ENCODE measurements around the gene AHCYL2.
A peak's percentile ranks its signal among the peaks of the same experiment; 100 is the strongest.
"Not testable (repeated sequence)": the region's sequence is repeated elsewhere in the genome, so short reads cannot be mapped to it uniquely, and the experiment has no call there.

AHCYL2 gene

GRCh38 chr7:129356176-129356575 lies 131.3 kb downstream of the AHCYL2 start:
- DNase-seq: no peak

GRCh38 chr7:129359176-129359575 lies 134.3 kb downstream of the AHCYL2 start:
- DNase-seq: no peak

- DNase-seq: no peak
These were observed 134.8 kb downstream of the AHCYL2 start for GRCh38 chr7:129359638-129360037.

GRCh38 chr7:129361771-129362170 lies 136.9 kb downstream of the AHCYL2 start:
- DNase-seq: no peak

- no peak for DNase-seq
These were observed 137.7 kb downstream of the AHCYL2 start for GRCh38 chr7:129362496-129362895.

GRCh38 chr7:129367349-129367699 lies 142.5 kb downstream of the AHCYL2 start:
- no peak for DNase-seq

- DNase-seq: peak; percentile 73
These were observed 143.0 kb downstream of the AHCYL2 start for GRCh38 chr7:129367700-129368388.

- no peak for DNase-seq
These were observed 143.7 kb downstream of the AHCYL2 start for GRCh38 chr7:129368389-129368986.

- not testable (repeated sequence) for DNase-seq
These were observed 144.6 kb downstream of the AHCYL2 start for GRCh38 chr7:129369447-129369846.

- no peak for DNase-seq
These were observed 146.0 kb downstream of the AHCYL2 start for GRCh38 chr7:129370812-129371211.

GRCh38 chr7:129371487-129371886 lies 146.7 kb downstream of the AHCYL2 start:
- no peak for DNase-seq

GRCh38 chr7:129373651-129374428 lies 149.0 kb downstream of the AHCYL2 start:
- no peak for DNase-seq

- no peak for DNase-seq
These were observed 150.5 kb downstream of the AHCYL2 start for GRCh38 chr7:129375141-129375938.

- no peak for DNase-seq
These were observed 151.4 kb downstream of the AHCYL2 start for GRCh38 chr7:129376076-129376777.

- DNase-seq: no peak
These were observed 152.2 kb downstream of the AHCYL2 start for GRCh38 chr7:129376778-129377700.

- no peak for DNase-seq
These were observed 157.1 kb downstream of the AHCYL2 start for GRCh38 chr7:129381710-129382484.

- no peak for DNase-seq
These were observed 158.8 kb downstream of the AHCYL2 start for GRCh38 chr7:129383542-129384132.

- no peak for DNase-seq
These were observed 160.3 kb downstream of the AHCYL2 start for GRCh38 chr7:129385116-129385515.

- DNase-seq: no peak
These were observed 160.8 kb downstream of the AHCYL2 start for GRCh38 chr7:129385598-129385997.

- no peak for DNase-seq
These were observed 161.7 kb downstream of the AHCYL2 start for GRCh38 chr7:129386506-129386905.
